Daoy (cell line): Measurements from ENCODE around the gene GK2. TPM values are rescaled to one million over a fixed set of nuclear protein-coding genes. Genes with fewer than 3 reads are reported as not detected.

ENCODE experiments used
- DNase-seq: peaks from one replicate; pipeline ENCODE4 v3.0.0-alpha.2; 2015; ENCODE audit warnings: low read depth
- total RNA-seq: library from RNA; depleted of rRNA; stranded (reverse); fragments of >200 nt; shearing (Covaris generic); gene quantifications from 2 replicates; pipeline ENCODE4 v1.2.3, GENCODE V29; 2014; rRNA removed

Gene GK2
- total RNA-seq, 1 experiment from 2014 or later: not detected

DNA sequence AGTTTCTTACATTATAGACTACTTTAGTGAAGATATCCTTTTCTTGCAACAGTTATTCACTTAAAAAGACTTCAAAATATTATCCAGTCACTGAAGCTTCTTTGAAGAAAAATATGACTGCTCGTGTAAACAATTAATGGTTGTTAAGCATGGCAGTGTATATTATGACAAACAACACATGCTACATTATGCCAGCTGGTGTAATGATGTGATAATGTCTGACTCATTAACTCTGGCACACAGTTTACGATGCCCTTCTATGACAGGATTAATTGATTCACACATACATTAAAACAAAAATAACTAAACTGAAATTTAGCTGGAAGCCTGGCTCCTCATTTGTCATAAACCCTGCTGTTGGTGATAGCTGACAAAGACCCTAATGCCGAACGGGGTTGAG, 22.4 kb downstream of the GK2 start:
- no peak for DNase-seq

DNA sequence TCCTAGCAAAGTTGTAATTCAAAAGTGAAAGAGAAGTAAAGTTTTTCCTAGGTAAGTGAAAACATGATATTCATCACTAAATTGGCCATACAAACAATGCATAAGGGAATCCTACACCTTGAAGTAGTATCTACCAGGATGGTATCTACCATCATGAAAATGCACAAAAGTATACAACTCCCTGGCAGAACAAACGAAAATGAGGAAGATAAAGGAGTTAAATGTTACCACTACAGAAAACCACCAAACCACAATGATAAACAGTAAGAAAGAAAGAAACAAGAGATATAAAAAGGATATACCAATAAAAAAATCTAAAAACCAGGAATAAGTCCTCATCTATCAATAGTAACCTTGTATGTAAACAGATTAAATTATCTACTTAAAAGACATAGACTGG, 26.9 kb downstream of the GK2 start:
- no peak for DNase-seq

DNA sequence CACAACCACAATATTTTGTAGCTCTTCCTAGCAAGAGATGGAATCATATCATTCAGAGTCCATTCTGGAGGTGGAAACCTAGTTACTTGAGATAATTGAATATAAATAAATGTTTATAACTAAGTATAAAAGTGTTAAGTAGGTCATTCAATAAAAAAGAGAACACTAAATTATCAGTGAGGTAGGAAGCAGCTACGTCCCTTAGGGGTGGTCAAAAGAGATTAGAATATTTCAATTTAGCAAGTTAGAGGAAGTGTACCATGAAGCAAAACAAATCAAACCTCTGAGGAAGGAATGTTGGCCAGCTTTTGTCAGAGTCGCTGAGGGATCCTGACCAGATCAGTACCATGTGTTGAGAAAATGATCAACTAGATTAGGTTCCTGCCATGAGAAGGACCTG, 38.0 kb downstream of the GK2 start:
- no peak for DNase-seq

DNA sequence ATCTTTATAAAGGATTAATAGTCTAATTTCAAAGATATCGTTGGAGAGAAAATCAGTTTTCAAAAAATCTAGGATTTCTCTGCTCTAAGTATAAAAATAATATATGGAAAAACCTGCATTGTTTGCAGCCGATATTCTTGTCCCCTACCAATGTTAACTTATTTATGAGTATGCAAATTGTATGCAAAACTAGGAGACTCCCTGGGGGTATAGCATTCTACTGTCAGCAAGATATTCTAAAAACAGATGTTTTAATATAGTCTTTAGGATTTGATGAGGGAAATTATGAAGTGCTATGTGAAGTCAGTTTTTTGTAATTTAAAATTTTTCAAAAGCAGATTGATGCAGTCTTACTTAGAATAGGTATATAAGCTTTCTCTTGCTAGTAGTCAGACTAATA, 40.9 kb downstream of the GK2 start:
- no peak for DNase-seq

DNA sequence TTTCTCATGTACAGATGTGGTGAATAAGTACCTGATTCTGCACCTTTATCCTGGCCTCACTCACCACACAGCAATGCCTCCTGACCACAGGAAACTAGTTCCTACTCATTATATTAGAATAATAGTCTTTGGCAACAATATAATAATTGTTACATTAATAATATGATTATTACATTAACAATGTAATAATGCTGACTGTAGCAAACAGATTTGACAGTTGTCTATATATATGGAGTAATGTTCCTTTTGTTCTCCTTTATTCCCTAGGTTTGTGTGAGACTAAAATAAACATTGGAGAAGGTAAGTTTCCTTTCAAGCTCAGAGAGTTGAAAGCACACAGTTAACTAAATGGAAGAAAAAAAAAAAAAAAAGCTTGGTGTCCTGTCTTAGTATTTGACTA, 41.6 kb downstream of the GK2 start:
- no peak for DNase-seq

DNA sequence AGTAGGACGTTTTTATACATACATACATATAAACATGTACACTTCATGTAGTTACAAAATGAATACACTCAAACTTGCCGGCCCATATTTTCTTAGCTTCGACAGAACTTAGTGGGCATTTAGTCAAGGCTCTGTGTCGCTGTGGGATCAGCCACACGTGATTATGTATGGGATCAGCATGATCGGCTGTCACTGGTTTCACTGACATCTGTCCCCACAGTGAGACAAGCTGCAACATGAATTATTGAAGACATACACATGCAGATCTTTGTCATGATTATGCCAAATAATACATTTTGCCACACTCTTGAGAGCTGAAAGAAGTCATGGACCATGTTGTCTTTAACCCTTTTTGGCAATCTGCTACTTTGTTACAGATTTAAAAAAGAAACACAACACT, 44.0 kb downstream of the GK2 start:
- DNase-seq: no peak

DNA sequence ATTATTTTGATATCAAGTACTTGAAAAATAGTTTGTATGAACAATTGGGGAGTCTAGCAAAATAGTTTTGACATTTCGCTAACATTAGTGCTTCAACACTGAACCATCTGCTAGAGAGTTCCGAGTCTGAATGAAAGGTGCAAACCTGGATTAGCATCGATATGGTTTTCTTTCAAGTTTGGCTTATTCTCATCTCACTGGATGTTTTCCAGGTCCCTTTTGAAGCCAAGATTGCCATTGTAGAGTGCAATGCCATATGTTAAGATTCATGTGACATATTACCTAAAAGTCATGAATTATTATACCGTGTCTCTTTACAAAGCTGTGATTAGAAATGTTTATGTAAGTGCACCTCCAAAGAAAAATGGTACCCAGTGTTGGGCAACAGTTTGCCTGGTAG, 45.4 kb downstream of the GK2 start:
- DNase-seq: no peak

DNA sequence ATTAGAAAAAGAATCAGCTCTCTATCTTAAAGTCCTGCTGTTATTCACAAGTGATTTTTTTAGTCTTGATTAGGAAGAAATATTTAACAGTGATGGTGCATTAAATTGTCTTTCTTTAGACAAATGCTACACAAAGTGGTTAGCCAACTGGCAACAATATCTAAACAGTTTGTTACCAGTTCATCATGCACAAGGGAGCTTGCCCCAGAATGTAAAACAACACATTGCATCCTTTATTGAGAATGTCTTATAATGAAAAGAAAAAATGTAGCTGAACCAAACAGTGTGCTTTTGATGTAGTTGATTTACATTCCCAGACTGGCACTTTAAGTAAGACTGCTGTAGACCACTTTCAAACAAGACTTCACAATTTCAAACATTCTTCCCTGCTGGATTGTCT, 48.0 kb downstream of the GK2 start:
- DNase-seq: no peak

DNA sequence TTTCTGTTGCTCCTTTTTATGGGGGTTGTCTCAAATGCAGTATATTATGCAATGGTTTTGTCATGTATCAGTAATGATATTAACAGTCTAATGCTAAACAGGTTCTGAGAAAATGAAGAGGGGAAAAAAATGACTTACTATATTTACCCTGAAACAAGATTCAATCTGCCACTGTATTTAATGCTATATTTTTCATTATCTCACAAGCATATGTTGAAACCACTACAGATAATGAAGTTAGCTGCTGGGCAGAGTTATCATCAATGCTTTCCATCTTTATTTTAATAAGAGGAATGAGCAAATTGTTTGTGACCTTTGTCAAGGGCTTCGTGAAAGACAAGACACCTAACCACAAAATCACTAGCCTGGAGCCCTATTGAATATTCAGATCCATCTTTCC, 49.6 kb downstream of the GK2 start:
- no peak for DNase-seq

DNA sequence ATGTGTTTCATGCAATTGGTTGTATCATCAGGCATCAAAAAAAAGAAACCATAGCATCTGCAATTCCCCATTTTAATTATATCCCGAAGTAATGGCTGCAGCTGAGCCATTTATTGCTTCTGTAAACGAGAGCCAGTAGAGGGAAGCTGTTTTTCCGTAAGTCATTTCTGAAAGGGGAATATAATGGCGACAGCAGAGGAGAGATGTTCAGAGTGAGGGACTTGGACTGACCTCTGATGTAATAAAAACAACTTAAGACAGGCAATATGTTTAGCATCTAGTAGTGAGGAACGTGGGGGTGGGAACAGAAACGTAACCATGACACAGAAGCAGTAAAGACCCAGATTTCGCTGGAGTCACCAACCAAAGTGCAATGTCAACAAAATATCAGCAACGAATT, 50.7 kb downstream of the GK2 start:
- DNase-seq: no peak

Other genes starting within 250 kb of the GK2 start
- 10.2 and 10.9 TPM in 2 replicates for gene NAA11, start 82.2 kb downstream of the GK2 start, total RNA-seq